Sigmoid colon (tissue), 4 donors: Measurements from ENCODE around the gene PDE4DIP.
"Not testable (repeated sequence)": the region's sequence is repeated elsewhere in the genome, so short reads cannot be mapped to it uniquely, and the experiment has no call there.

Source experiments
- EP300 ChIP-seq, 4 donors: sonication (generic); formaldehyde crosslinking; IDR thresholded peaks; one replicate each; pipeline ENCODE4 v1.6.1; 2017; ENCODE audit warnings: antibody characterized with exemption in 4 of 4
- POLR2A ChIP-seq, 2 donors: fragments of 450-650 bp; IDR thresholded peaks; one replicate each; pipeline ENCODE4 v1.6.1; 2016; ENCODE audit warnings: antibody characterized with exemption in 2 of 2, mild to moderate bottlenecking in 2 of 2, moderate library complexity in 2 of 2
- POLR2AphosphoS5 ChIP-seq, 4 donors: sonication (generic); formaldehyde crosslinking; IDR thresholded peaks; one replicate each; pipeline ENCODE4 v1.6.1; 2017; ENCODE audit warnings: antibody characterized with exemption in 4 of 4
- TF ChIP-seq, protein P1 (sequence below), 4 experiments: fragments of 450-650 bp in 3 of 4; fragments of 200-600 bp in 1 of 4; IDR thresholded peaks; one replicate each; pipeline ENCODE4 v1.5.1; 2016 to 2019; ENCODE audit warnings: antibody characterized with exemption in 4 of 4, mild to moderate bottlenecking in 3 of 4, moderate library complexity in 2 of 4

DNA sequence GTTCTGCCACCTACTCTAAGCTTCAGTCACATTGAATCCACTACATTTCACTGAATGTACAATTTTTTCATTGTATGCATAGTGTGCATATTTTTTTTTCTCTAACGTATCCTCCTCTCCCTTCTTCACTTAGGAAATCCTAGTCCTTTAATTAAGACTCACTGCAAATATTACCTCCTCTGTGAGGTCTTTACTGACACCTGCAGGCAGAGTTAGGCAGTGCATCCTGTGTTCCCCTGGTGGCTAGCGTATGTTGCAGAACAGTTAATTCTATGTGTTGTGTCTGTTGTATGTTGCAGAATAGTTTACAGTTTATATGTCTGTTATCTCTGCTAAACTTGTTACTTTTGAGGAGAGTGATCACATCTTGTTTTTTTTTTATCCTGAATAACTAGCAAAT is 121.9 kb downstream of the PDE4DIP start:
- TF ChIP-seq, protein P1, sequence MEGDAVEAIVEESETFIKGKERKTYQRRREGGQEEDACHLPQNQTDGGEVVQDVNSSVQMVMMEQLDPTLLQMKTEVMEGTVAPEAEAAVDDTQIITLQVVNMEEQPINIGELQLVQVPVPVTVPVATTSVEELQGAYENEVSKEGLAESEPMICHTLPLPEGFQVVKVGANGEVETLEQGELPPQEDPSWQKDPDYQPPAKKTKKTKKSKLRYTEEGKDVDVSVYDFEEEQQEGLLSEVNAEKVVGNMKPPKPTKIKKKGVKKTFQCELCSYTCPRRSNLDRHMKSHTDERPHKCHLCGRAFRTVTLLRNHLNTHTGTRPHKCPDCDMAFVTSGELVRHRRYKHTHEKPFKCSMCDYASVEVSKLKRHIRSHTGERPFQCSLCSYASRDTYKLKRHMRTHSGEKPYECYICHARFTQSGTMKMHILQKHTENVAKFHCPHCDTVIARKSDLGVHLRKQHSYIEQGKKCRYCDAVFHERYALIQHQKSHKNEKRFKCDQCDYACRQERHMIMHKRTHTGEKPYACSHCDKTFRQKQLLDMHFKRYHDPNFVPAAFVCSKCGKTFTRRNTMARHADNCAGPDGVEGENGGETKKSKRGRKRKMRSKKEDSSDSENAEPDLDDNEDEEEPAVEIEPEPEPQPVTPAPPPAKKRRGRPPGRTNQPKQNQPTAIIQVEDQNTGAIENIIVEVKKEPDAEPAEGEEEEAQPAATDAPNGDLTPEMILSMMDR (IDR thresholded peaks at IDR 0.05): not testable (repeated sequence)
- not testable (repeated sequence) for TF ChIP-seq POLR2A, POLR2AphosphoS5, EP300 (IDR thresholded peaks at IDR 0.05)
